Endothelial cell of umbilical vein (primary cell): ENCODE results near the gene CCNB1IP1.

Source experiments
- CTCF ChIP-seq, 2 donors: IDR thresholded peaks; 1 replicate in 1 of 2; 2 replicates in 1 of 2; pipeline ENCODE4 v1.5.1; 2011; ENCODE audit warnings: low read length in 2 of 2, mild to moderate bottlenecking in 2 of 2, moderate library complexity in 2 of 2, control low read depth in 1 of 2, inconsistent platforms in 1 of 2, low read depth in 1 of 2; ENCODE audit not compliant: insufficient read depth in 1 of 2; ENCODE audit errors: extremely low read depth in 1 of 2
- FOS ChIP-seq: IDR thresholded peaks from 2 replicates; pipeline ENCODE4 v1.6.1; 2011; ENCODE audit warnings: mild to moderate bottlenecking, low read length, moderate library complexity, borderline replicate concordance; ENCODE audit not compliant: insufficient read depth
- JUN ChIP-seq: IDR thresholded peaks from 2 replicates; pipeline ENCODE4 v1.6.1; 2011; ENCODE audit warnings: borderline replicate concordance, low read depth; ENCODE audit not compliant: insufficient read length, insufficient read depth
- MAX ChIP-seq: IDR thresholded peaks from 2 replicates; pipeline ENCODE4 v1.6.1; 2011; ENCODE audit not compliant: insufficient read depth, insufficient read length
- MYC ChIP-seq: IDR thresholded peaks from one replicate; pipeline ENCODE4 v1.6.1; 2011; ENCODE audit warnings: mild to moderate bottlenecking, low read depth, low read length
- POLR2A ChIP-seq: IDR thresholded peaks from 2 replicates; pipeline ENCODE4 v1.6.1; 2012; ENCODE audit warnings: low read depth, mild to moderate bottlenecking, control low read depth, low read length
- POLR2AphosphoS5 ChIP-seq: IDR thresholded peaks from 2 replicates; pipeline ENCODE4 v1.6.1; 2012; ENCODE audit warnings: low read depth, mild to moderate bottlenecking, control low read depth, low read length, moderate library complexity; ENCODE audit not compliant: insufficient read depth

- TF ChIP-seq MYC (no peak), MAX (no peak), CTCF (IDR thresholded peaks at IDR 0.05; ENCODE audit: extremely low read depth in 1 of 2, insufficient read depth in 1 of 2, low read depth in 1 of 2, low read length in 2 of 2) (no peak), POLR2A (no peak), POLR2AphosphoS5 (no peak), JUN (no peak), FOS (no peak)
Measured at GRCh38 chr14:20314026-20314425, 19.1 kb downstream of the CCNB1IP1 start.
